22Rv1 (cell line): ENCODE data around the gene TEX22.
A peak's percentile ranks its signal among the peaks of the same experiment; 100 is the strongest.

Experiments used
- H3K27ac ChIP-seq: fragments of 450-650 bp; 2 replicates; pipeline ENCODE4 v1.5.1; 2017
- ZFX ChIP-seq: fragments of 450-650 bp; IDR thresholded peaks from 2 replicates; pipeline ENCODE4 v1.6.1; 2017; ENCODE audit warnings: antibody characterized with exemption, borderline replicate concordance
- TF ChIP-seq, protein P1 (sequence below): fragments of 450-650 bp; IDR thresholded peaks from 2 replicates; pipeline ENCODE4 v1.5.1; 2017; ENCODE audit warnings: mild to moderate bottlenecking

The TEX22 gene

GRCh38 chr14:105409364-105409763 lies 11.0 kb downstream of the TEX22 start:
- no peak overlapping the region for H3K27ac ChIP-seq

DNA sequence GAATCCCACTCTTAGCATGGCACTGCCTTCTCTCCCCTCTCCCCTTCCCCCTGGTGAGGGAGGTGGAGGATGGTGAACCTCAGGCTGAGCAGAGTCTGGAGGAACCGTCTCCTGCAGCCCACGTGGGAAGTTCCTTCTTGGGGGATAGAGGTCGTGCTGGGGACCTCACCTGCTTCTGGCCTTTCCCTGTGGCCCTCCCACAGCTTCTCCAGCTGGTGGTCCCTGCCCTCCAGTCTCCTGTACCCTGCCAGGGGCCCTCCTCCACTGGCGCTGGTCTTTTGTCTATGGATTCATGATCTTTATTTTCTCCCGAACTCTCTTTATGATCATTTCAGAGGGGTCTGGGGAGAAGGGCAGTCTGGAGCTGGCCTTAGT lies 12.3 kb downstream of the TEX22 start:
- 0 out of 2 replicates have a peak overlapping the region, but pooled peaks have one; percentile 20 for H3K27ac ChIP-seq
- TF ChIP-seq, protein P1, sequence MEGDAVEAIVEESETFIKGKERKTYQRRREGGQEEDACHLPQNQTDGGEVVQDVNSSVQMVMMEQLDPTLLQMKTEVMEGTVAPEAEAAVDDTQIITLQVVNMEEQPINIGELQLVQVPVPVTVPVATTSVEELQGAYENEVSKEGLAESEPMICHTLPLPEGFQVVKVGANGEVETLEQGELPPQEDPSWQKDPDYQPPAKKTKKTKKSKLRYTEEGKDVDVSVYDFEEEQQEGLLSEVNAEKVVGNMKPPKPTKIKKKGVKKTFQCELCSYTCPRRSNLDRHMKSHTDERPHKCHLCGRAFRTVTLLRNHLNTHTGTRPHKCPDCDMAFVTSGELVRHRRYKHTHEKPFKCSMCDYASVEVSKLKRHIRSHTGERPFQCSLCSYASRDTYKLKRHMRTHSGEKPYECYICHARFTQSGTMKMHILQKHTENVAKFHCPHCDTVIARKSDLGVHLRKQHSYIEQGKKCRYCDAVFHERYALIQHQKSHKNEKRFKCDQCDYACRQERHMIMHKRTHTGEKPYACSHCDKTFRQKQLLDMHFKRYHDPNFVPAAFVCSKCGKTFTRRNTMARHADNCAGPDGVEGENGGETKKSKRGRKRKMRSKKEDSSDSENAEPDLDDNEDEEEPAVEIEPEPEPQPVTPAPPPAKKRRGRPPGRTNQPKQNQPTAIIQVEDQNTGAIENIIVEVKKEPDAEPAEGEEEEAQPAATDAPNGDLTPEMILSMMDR: no peak; the same call in 1 of the 2 replicates
- no peak for TF ChIP-seq ZFX

More at GRCh38 chr14:105409364-105409763, 11.0 kb downstream of the TEX22 start:
- no peak for TF ChIP-seq ZFX
- TF ChIP-seq, protein P1: no peak

GRCh38 chr14:105411017-105411941 lies 12.9 kb downstream of the TEX22 start:
- no peak for TF ChIP-seq ZFX
- TF ChIP-seq, protein P1: peak; percentile 3; the same call in 1 of the 2 replicates
- 0 out of 2 replicates have a peak overlapping the region, but pooled peaks have one; percentile 20 for H3K27ac ChIP-seq

DNA sequence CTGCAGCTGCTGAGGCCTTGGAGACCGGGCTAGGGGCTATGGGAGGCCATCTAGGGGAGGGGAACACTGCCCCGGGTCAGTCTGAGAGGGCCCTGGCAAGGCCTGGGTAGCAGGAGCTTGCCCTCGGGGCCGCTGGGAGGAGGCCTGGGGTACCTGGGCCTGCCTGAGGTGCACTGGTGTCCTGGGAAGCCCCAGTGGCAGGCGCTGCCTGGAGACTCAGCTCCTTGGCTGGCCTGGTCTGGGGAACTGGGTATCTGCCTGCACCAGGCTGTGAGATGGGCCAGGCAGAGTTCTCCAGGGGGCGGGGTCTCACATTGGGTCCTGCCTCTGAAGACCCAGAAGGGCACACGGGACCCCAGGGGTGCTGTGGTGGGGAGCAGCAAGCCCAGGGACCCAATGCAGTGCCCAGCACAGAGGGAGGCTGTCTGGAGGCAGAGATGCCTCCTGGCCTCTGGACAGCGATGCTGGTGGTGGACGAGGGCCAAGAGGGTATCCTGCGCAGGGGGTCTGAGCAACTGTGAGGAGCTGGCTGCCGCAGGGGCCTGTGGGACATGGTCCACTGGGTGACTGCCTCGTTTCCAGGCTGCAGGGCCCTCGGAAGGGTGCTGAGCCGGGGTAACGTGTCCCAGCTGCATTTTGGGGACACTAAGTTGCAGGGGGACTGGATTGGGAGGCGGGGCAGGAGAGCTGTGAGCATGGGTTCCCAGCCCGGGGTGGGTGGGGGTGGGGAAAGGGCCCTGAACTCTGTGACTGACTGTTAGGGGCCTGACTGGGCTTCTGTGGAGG lies 13.8 kb downstream of the TEX22 start:
- H3K27ac ChIP-seq: no peak overlapping the region

GRCh38 chr14:105412771-105413543 lies 14.6 kb downstream of the TEX22 start:
- TF ChIP-seq, protein P1: no peak
- TF ChIP-seq ZFX: no peak
- no peak overlapping the region for H3K27ac ChIP-seq

More for the DNA sequence above, 13.8 kb downstream of the TEX22 start:
- TF ChIP-seq, protein P1: no peak
- no peak for TF ChIP-seq ZFX

GRCh38 chr14:105413544-105413886 lies 15.2 kb downstream of the TEX22 start:
- H3K27ac ChIP-seq: no peak overlapping the region
- TF ChIP-seq ZFX: no peak
- TF ChIP-seq, protein P1: no peak
